Lower leg skin (tissue), 4 donors: Measurements from ENCODE around the gene ODF4. TPM values are rescaled to one million over a fixed set of nuclear protein-coding genes. Genes with fewer than 3 reads are reported as not detected.
"Not testable (repeated sequence)": the region's sequence is repeated elsewhere in the genome, so short reads cannot be mapped to it uniquely, and the experiment has no call there.

ENCODE experiments used
- DNase-seq, 2 donors: peaks; one replicate each; pipeline ENCODE4 v3.0.0-alpha.2; 2019; ENCODE audit warnings: low spot score in 2 of 2
- H3K4me3 ChIP-seq: fragments of 200-600 bp; sonication (generic); 2 replicates; pipeline ENCODE4 v1.5.1; 2017; ENCODE audit warnings: mild to moderate bottlenecking, low read depth; ENCODE audit not compliant: poor library complexity, severe bottlenecking
- CTCF ChIP-seq, 3 donors: fragments of 450-650 bp; IDR thresholded peaks; one replicate each; pipeline ENCODE4 v1.5.1; 2016; ENCODE audit warnings: antibody characterized with exemption in 3 of 3, mild to moderate bottlenecking in 3 of 3, moderate library complexity in 2 of 3
- POLR2A ChIP-seq, 2 donors: fragments of 450-650 bp; IDR thresholded peaks; one replicate each; pipeline ENCODE4 v1.6.1; 2016 to 2017; ENCODE audit warnings: antibody characterized with exemption in 2 of 2, mild to moderate bottlenecking in 1 of 2, moderate library complexity in 1 of 2
- WGBS, 2 donors: methylation state at CpG; one replicate each; pipeline ENCODE4 v1.1.5; 2018; 5-methylcytosine and 5-hydroxymethylcytosine counted together
- intact Hi-C: fragments of 100-400 bp; cut with DNase I; formaldehyde crosslinking; loops from one replicate; pipeline ENCODE4 v1.15.0; 2023; ENCODE audit warnings: low total_unique reads
- total RNA-seq, 4 donors: library from RNA; depleted of rRNA; stranded (reverse); fragments of >200 nt; gene quantifications; one replicate each; pipeline ENCODE4 v1.1.0, GENCODE V29; 2016

ODF4 gene
- total RNA-seq, 4 donors from 2014 or later = not detected

GRCh38 chr17:8365143-8365542 lies 25.5 kb downstream of the ODF4 start:
- H3K4me3 ChIP-seq = no peak overlapping the region
- TF ChIP-seq CTCF (IDR thresholded peaks at IDR 0.05) = no peak
- no peak for TF ChIP-seq POLR2A (IDR thresholded peaks at IDR 0.05)
- DNase-seq = no peak
- WGBS, 2 donors = 67 to 75% methylated on average over 1 of the region's 1 CpG
- intact Hi-C loops = no loop called here

- no peak overlapping the region for H3K4me3 ChIP-seq
- no peak for DNase-seq
- TF ChIP-seq POLR2A (IDR thresholded peaks at IDR 0.05) = no peak
- TF ChIP-seq CTCF (IDR thresholded peaks at IDR 0.05) = no peak
- WGBS, 2 donors = 61 to 77% methylated on average over 2 of the region's 2 CpGs
- intact Hi-C loops = no loop called here
Observed at GRCh38 chr17:8366231-8366630, 26.6 kb downstream of the ODF4 start.

- WGBS, 2 donors = 93 to 97% methylated on average over 3 of the region's 3 CpGs
- DNase-seq = no peak
- intact Hi-C loops = no loop called here
- H3K4me3 ChIP-seq = no peak overlapping the region
- no peak for TF ChIP-seq CTCF (IDR thresholded peaks at IDR 0.05)
- TF ChIP-seq POLR2A (IDR thresholded peaks at IDR 0.05) = no peak
Observed at GRCh38 chr17:8368193-8368592, 28.6 kb downstream of the ODF4 start.

GRCh38 chr17:8369944-8370343 lies 30.3 kb downstream of the ODF4 start:
- WGBS, 2 donors = 85 to 90% methylated on average over 8 of the region's 8 CpGs
- no peak overlapping the region for H3K4me3 ChIP-seq
- intact Hi-C loops = no loop called here
- DNase-seq = no peak
- TF ChIP-seq POLR2A (IDR thresholded peaks at IDR 0.05) (no peak), CTCF (IDR thresholded peaks at IDR 0.05) (no peak)

GRCh38 chr17:8371786-8372185 lies 32.1 kb downstream of the ODF4 start:
- H3K4me3 ChIP-seq = no peak overlapping the region
- 83 to 86% methylated on average over 4 of the region's 4 CpGs for WGBS, 2 donors
- no peak for DNase-seq
- TF ChIP-seq CTCF (IDR thresholded peaks at IDR 0.05) = no peak
- intact Hi-C loops = no loop called here

GRCh38 chr17:8372422-8372821 lies 32.8 kb downstream of the ODF4 start:
- no peak for DNase-seq
- intact Hi-C loops = no loop called here
- no peak overlapping the region for H3K4me3 ChIP-seq
- TF ChIP-seq CTCF (IDR thresholded peaks at IDR 0.05) (no peak), POLR2A (IDR thresholded peaks at IDR 0.05) (no peak)
- 71 to 73% methylated on average over 7 of the region's 7 CpGs for WGBS, 2 donors

GRCh38 chr17:8373856-8374255 lies 34.2 kb downstream of the ODF4 start:
- intact Hi-C loops, H3K4me3 ChIP-seq, DNase-seq: not testable (repeated sequence)
- WGBS, 2 donors = 92 to 93% methylated on average over 20 of the region's 26 CpGs
